CD4-positive, alpha-beta memory T cell (primary cell): ENCODE measurements around the gene TOMM40. TPM values are rescaled to one million over a fixed set of nuclear protein-coding genes. Genes with fewer than 3 reads are reported as not detected.

ENCODE experiments used
- CTCF ChIA-PET: fragments of 350-600 bp; sonication (Branson Sonifier 250); formaldehyde crosslinking; loops from one replicate; lab custom pipeline; 2021; ENCODE audit warnings: inconsistent platforms; ENCODE audit not compliant: partially characterized antibody; lab: Charles Lee
- POLR2A ChIA-PET: fragments of 350-600 bp; sonication (Branson Sonifier 250); formaldehyde crosslinking; loops from one replicate; lab custom pipeline; 2021; ENCODE audit not compliant: partially characterized antibody; lab: Charles Lee
- DNase-seq, 5 donors: peaks; one replicate each; pipeline versions ENCODE4 v3.0.0 to v3.0.0-alpha.2; 2020 to 2022; ENCODE audit warnings: mixed read lengths in 1 of 5
- H3K27ac ChIP-seq: one replicate; pipeline ENCODE4 v1.7.0; 2013; ENCODE audit warnings: low read depth, low read length
- H3K27me3 ChIP-seq: 2 replicates; pipeline ENCODE4 v1.7.0; 2013; ENCODE audit warnings: mild to moderate bottlenecking, low read length, moderate library complexity; ENCODE audit not compliant: insufficient read depth
- H3K36me3 ChIP-seq: 2 replicates; pipeline ENCODE4 v1.7.0; 2013; ENCODE audit warnings: mild to moderate bottlenecking, low read length, moderate library complexity; ENCODE audit not compliant: insufficient read depth
- H3K4me1 ChIP-seq: 2 replicates; pipeline ENCODE4 v1.7.0; 2013; ENCODE audit warnings: mild to moderate bottlenecking, low read length, moderate library complexity; ENCODE audit not compliant: insufficient read depth
- H3K4me3 ChIP-seq, 2 donors: one replicate each; pipeline ENCODE4 v1.7.0; 2013; ENCODE audit warnings: low read length in 2 of 2, mild to moderate bottlenecking in 1 of 2
- H3K9me3 ChIP-seq, 2 donors: one replicate each; pipeline ENCODE4 v1.7.0; 2013; ENCODE audit warnings: low read length in 2 of 2, control low read depth in 1 of 2; ENCODE audit not compliant: control insufficient read depth in 1 of 2
- H3K27ac Mint-ChIP-seq, 7 donors: one replicate each; pipeline ENCODE4 v1.8.0; 2020 to 2021; ENCODE audit warnings: mixed read lengths in 7 of 7, mild to moderate bottlenecking in 6 of 7, inconsistent platforms in 3 of 7, moderate library complexity in 3 of 7
- H3K27me3 Mint-ChIP-seq, 2 donors: one replicate each; pipeline ENCODE4 v1.8.0; 2020 to 2021; ENCODE audit warnings: mixed read lengths in 2 of 2
- H3K36me3 Mint-ChIP-seq, 2 donors: one replicate each; pipeline ENCODE4 v1.8.0; 2020 to 2021; ENCODE audit warnings: mixed read lengths in 2 of 2, inconsistent platforms in 1 of 2, mild to moderate bottlenecking in 1 of 2
- H3K4me1 Mint-ChIP-seq, 4 donors: one replicate each; pipeline ENCODE4 v1.8.0; 2020 to 2021; ENCODE audit warnings: mixed read lengths in 4 of 4, mild to moderate bottlenecking in 1 of 4
- H3K4me3 Mint-ChIP-seq, 8 donors: one replicate each; pipeline ENCODE4 v1.8.0; 2020 to 2021; ENCODE audit warnings: mixed read lengths in 8 of 8, mild to moderate bottlenecking in 7 of 8, moderate library complexity in 6 of 8, inconsistent platforms in 3 of 8
- H3K9me3 Mint-ChIP-seq, 8 donors: one replicate each; pipeline ENCODE4 v1.8.0; 2020 to 2021; ENCODE audit warnings: mixed read lengths in 8 of 8, mild to moderate bottlenecking in 5 of 8, inconsistent platforms in 3 of 8, moderate library complexity in 1 of 8
- intact Hi-C: fragments of 100-400 bp; cut with micrococcal nuclease; formaldehyde crosslinking; loops from one replicate; pipeline ENCODE4 v1.15.1; 2023
- polyA plus RNA-seq, 2 donors: library from polyadenylated mRNA; unstranded; fragments of 300-500 nt; fragmentation: Illumina TruSeq; gene quantifications; one replicate each; pipeline ENCODE4 v1.2.3, GENCODE V29; 2021
- total RNA-seq, 2 experiments: library from RNA; stranded (reverse); gene quantifications; one replicate each; pipeline ENCODE4 v1.2.3, GENCODE V29; 2021

The TOMM40 gene
- total and polyA plus RNA-seq, 4 experiments from 2014 or later, result 30.9 to 43.6 (median 33.7) TPM

DNA sequence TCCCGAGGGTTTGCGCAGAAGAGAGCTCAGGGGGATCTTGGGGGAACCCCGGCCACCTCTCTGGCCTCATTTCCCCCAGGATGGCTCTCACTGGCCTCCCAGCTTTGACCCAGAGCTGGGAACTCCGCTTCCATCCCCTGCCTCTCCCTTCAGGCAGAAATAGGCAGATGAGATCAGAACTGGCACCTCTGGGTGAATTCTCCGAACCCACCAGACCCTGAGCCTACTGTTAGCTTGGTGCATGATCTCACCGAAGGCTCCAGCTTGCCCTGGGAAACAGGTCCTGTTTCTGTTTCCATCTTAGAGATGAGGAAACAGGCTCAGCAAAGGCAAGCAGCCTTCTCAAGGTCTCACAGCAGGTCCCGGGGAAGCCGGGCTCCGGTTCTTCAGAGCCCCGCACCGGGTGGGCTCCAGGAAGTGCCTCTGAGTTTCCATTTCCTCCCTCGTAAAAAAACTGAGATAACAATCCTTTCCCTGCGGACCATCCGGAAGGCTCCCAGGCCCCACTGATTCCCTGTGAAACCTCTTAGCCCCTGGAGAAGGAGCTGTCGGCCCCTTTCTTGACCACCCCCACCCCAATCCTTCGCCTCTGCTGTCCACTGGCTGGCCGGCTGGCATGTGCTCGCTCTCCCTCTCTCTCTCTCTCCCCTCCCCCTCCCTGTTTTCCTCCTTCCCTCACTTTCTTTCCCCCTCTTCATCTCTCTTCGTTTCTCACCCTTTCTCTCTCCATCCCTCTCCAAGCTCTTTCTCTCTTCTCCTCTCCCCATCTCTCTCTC lies 42.8 kb upstream of the TOMM40 start:
- no peak for DNase-seq
- peaks cover 0 to 2% of the 10 kb centered on the region in 2 donors for H3K36me3 Mint-ChIP-seq
- H3K27ac Mint-ChIP-seq, result peak overlapping the region in 2 of 7 donors; percentile 53 to 78
- POLR2A ChIA-PET, result no interaction called here
- Histone ChIP-seq H3K36me3 (no peaks in the 10 kb centered on the region), H3K27me3 (peaks cover 9% of the 10 kb centered on the region), H3K4me3 (no peak overlapping the region), H3K9me3 (no peaks in the 10 kb centered on the region), H3K4me1 (peaks cover 31% of the 10 kb centered on the region), H3K27ac (no peak overlapping the region)
- CTCF ChIA-PET, result interaction anchor here (3.1 kb wide), 1 partner anchor 64 kb away, joined by 16 read pairs; no protein-coding TSS in a partner anchor
- peaks cover 13 to 36% (median 24%) of the 10 kb centered on the region in 4 donors for H3K4me1 Mint-ChIP-seq
- H3K9me3 Mint-ChIP-seq, result peaks cover 0 to 4% (median 0%) of the 10 kb centered on the region in 8 donors
- intact Hi-C loops, result no loop called here
- peaks cover 5 to 7% of the 10 kb centered on the region in 2 donors for H3K27me3 Mint-ChIP-seq
- H3K4me3 Mint-ChIP-seq, result peak overlapping the region; percentile 26 to 91 (median 57)

DNA sequence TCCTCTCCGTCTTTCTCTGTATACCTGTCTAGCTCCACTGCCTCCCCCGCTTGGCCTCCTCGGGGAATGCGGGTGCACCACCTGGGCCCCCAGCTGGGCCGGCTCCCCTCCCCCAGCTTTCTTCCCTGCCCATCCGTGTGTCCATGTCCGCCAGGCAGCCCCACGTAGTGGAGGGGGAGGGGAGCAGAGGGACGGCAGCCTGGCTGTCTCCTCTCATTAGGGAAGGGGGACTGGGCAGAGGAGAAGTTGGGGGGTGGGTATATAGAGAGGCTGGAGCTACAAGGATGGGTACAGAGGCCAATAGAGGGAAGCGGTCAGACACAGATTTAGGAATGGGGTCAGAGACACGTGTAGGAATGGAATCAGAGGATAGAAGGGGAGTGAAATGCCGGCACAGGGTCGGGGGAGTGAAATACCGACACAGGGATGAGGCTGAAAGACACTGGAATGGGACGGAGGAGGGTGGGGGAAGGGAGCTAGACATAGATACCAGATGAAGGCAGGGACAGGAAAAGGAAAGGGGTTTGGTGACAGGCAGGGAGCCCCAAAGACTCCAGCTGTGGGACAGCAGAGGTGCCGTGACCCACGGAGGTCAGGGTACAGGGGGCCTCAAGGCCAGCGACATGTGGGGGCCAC lies 42.1 kb upstream of the TOMM40 start:
- no peak for DNase-seq
- ChIA-PET CTCF (no interaction called here), POLR2A (no interaction called here)
- Mint-ChIP-seq H3K36me3 (peaks cover 0 to 2% of the 10 kb centered on the region in 2 donors), H3K4me3 (peak overlapping the region in 3 of 8 donors; percentile 26 to 39 (median 33)), H3K27me3 (peaks cover 5 to 7% of the 10 kb centered on the region in 2 donors), H3K4me1 (peaks cover 13 to 36% (median 25%) of the 10 kb centered on the region in 4 donors), H3K27ac (peak overlapping the region in 4 of 7 donors; percentile 53 to 78 (median 72)), H3K9me3 (peaks cover 0 to 4% (median 0%) of the 10 kb centered on the region in 8 donors)
- Histone ChIP-seq H3K4me3 (no peak overlapping the region), H3K4me1 (peaks cover 31% of the 10 kb centered on the region), H3K9me3 (no peaks in the 10 kb centered on the region), H3K27me3 (peaks cover 9% of the 10 kb centered on the region), H3K36me3 (no peaks in the 10 kb centered on the region), H3K27ac (no peak overlapping the region)
- intact Hi-C loops, result no loop called here

DNA sequence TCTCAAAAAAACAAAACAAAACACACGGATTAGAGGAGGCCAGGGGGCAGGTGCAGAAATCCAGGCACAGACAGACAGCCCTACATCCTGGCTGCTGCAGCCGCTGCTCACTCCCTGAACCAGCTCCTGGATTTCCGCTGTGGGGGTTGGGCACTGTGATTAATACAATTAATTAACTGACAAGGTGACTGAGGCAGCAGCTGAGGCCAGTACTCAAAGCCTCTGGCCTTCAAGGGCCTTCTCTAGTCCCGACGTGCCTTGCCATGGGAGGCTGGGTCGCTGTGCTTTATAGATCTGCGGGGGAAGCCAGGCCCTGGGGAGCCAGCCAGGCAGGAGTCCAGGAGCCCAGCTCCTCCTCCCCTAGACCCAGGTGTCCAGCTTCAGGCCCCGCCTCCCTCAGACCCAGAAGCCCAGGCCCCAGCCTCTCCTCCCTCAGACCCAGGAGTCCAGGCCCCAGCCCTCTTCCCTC lies 40.4 kb upstream of the TOMM40 start:
- CTCF ChIA-PET, result no interaction called here
- H3K36me3 Mint-ChIP-seq, result peaks cover 0 to under 1% of the 10 kb centered on the region in 2 donors
- peaks cover 0 to under 1% (median 0%) of the 10 kb centered on the region in 8 donors for H3K9me3 Mint-ChIP-seq
- peaks cover 9% of the 10 kb centered on the region for H3K27me3 ChIP-seq
- no peak for DNase-seq
- no peak overlapping the region for H3K4me3 ChIP-seq
- POLR2A ChIA-PET, result no interaction called here
- no peaks in the 10 kb centered on the region for H3K9me3 ChIP-seq
- H3K27ac Mint-ChIP-seq, result no peak overlapping the region
- H3K27ac ChIP-seq, result no peak overlapping the region
- intact Hi-C loops, result no loop called here
- peaks cover 2 to 6% of the 10 kb centered on the region in 2 donors for H3K27me3 Mint-ChIP-seq
- H3K4me3 Mint-ChIP-seq, result no peak overlapping the region
- peaks cover 5 to 26% (median 16%) of the 10 kb centered on the region in 4 donors for H3K4me1 Mint-ChIP-seq
- no peaks in the 10 kb centered on the region for H3K36me3 ChIP-seq
- H3K4me1 ChIP-seq, result peaks cover 18% of the 10 kb centered on the region

DNA sequence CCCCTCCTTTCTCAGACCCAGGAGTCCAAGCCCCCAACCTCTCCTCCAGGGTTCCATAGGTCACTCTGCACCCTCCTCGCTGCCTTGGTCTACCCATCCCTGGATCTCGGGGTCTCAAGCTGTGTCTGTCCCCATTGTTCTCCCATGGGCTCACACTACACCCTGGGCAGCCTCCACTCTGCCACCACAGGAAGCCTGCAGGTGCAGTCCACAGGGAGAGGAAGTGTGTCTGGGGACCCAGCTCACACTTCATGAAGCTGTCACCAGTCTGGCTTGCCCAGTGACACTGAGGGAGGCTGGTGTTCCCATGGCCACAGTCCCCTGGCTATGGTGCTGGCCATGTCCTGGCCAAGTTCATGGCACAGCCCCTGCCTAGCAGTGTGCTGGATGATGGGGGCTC lies 39.6 kb upstream of the TOMM40 start:
- ChIA-PET CTCF (no interaction called here), POLR2A (no interaction called here)
- Mint-ChIP-seq H3K9me3 (no peaks in the 10 kb centered on the region), H3K4me1 (peaks cover 6 to 25% (median 15%) of the 10 kb centered on the region in 4 donors), H3K4me3 (no peak overlapping the region), H3K27ac (peak overlapping the region in 1 of 7 donors; percentile 27), H3K36me3 (no peaks in the 10 kb centered on the region), H3K27me3 (peaks cover 4 to 6% of the 10 kb centered on the region in 2 donors)
- Histone ChIP-seq H3K27ac (no peak overlapping the region), H3K9me3 (no peaks in the 10 kb centered on the region), H3K4me1 (peaks cover 14% of the 10 kb centered on the region), H3K27me3 (peaks cover 9% of the 10 kb centered on the region), H3K36me3 (no peaks in the 10 kb centered on the region), H3K4me3 (no peak overlapping the region)
- intact Hi-C loops, result no loop called here
- no peak for DNase-seq

DNA sequence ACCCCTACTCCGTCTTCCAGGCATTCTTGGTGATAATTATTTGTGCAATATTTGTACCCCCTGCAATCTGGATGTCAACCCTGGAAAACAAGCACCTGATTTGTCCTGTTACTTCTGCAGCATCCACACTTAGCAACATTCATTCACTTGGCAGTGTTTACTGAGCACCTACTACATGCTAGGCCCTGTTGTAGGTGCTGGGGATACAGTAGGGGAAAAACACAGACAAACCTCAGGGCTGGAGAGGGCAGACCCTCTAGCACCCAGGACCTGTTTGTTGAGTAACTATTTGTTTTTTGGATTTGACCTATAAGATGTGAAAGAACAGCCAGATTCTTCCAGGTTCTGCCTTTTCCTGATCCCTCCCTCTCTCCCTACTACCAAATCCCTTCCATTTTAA lies 35.4 kb upstream of the TOMM40 start:
- Mint-ChIP-seq H3K27ac (no peak overlapping the region), H3K27me3 (peaks cover 4 to 9% of the 10 kb centered on the region in 2 donors), H3K4me1 (peaks cover 0 to 4% (median 2%) of the 10 kb centered on the region in 4 donors), H3K9me3 (peaks cover 0 to 2% (median 0%) of the 10 kb centered on the region in 8 donors), H3K4me3 (no peak overlapping the region), H3K36me3 (no peaks in the 10 kb centered on the region)
- Histone ChIP-seq H3K27ac (no peak overlapping the region), H3K4me1 (no peaks in the 10 kb centered on the region), H3K9me3 (no peaks in the 10 kb centered on the region), H3K36me3 (no peaks in the 10 kb centered on the region), H3K27me3 (no peaks in the 10 kb centered on the region), H3K4me3 (no peak overlapping the region)
- no peak for DNase-seq
- intact Hi-C loops, result no loop called here
- ChIA-PET POLR2A (no interaction called here), CTCF (no interaction called here)

DNA sequence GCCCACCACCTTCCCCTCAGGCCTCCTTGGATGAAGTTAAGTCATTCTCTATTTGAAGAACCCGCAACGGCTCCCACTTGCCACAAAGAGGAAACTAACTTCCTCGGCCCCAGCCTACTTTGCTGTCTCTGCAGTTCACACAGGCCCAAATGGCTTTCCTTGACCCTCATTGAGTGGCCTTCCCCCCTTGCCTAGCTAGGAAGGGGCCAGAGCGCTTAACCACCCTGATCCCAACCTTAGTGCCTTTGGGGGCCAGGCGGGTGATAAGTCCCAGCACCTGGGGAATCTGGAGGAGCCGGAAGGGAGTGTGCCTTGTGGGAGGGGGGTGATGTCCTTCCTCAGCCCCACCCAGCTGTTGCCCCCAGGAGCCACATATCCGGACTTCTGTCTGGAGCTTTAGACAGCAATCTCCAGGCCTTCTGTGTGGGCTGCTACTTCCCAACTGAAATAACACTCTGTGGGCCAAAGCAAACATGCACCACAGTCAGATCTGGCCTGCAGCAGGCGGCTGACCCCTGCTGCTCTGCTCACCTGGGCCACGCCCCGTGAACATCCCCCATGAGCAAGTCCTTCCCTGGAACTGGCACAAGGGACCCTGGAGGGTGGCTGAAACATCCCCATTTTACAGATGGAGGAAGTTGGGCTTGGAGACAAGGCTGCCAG lies 34.5 kb upstream of the TOMM40 start:
- Histone ChIP-seq H3K36me3 (no peaks in the 10 kb centered on the region), H3K4me1 (no peaks in the 10 kb centered on the region), H3K27ac (no peak overlapping the region), H3K9me3 (no peaks in the 10 kb centered on the region), H3K27me3 (no peaks in the 10 kb centered on the region), H3K4me3 (no peak overlapping the region)
- ChIA-PET CTCF (interaction anchor here (1.4 kb wide), 1 partner anchor 10 kb away, joined by 3 read pairs; the partner anchor contains the start of gene NECTIN2), POLR2A (no interaction called here)
- Mint-ChIP-seq H3K4me3 (no peak overlapping the region), H3K36me3 (no peaks in the 10 kb centered on the region), H3K27me3 (peaks cover 4 to 9% of the 10 kb centered on the region in 2 donors), H3K27ac (no peak overlapping the region), H3K9me3 (peaks cover 0 to 2% (median 0%) of the 10 kb centered on the region in 8 donors), H3K4me1 (peaks cover 0 to 4% (median 2%) of the 10 kb centered on the region in 4 donors)
- intact Hi-C loops, result no loop called here
- DNase-seq, result no peak

DNA sequence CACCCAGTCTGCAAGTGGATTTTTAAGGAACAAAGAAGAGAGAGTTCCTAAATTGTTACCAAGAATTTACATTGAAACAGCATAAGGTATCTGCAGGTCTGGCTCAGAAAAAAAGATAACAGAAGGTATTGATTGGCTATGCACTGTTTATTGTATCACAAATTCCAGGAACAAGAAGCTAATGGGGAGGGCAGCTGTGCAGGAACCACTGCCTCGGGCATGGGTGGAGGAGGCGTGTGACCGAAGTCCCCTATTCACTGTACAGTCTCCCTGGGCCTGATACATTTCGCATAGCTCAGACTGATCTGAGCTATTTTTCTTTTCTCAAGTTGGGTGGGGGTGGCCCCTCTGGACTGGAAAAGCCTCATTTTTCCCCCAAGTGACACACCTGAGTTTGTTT lies 33.2 kb upstream of the TOMM40 start:
- Histone ChIP-seq H3K9me3 (no peaks in the 10 kb centered on the region), H3K36me3 (no peaks in the 10 kb centered on the region), H3K4me1 (no peaks in the 10 kb centered on the region), H3K27me3 (no peaks in the 10 kb centered on the region), H3K27ac (no peak overlapping the region), H3K4me3 (no peak overlapping the region)
- Mint-ChIP-seq H3K36me3 (no peaks in the 10 kb centered on the region), H3K9me3 (peaks cover 0 to 2% (median 0%) of the 10 kb centered on the region in 8 donors), H3K4me3 (no peak overlapping the region), H3K27ac (no peak overlapping the region), H3K4me1 (peaks cover 0 to 4% (median 2%) of the 10 kb centered on the region in 4 donors), H3K27me3 (peaks cover 4 to 9% of the 10 kb centered on the region in 2 donors)
- intact Hi-C loops, result no loop called here
- CTCF ChIA-PET, result no interaction called here
- POLR2A ChIA-PET, result no interaction called here
- DNase-seq, result no peak
